Mesendoderm (in vitro differentiated cells): ENCODE measurements around the gene CCL20.

ENCODE experiments used
- DNase-seq: peaks from one replicate; pipeline ENCODE4 v3.0.0; 2013
- H2AK5ac ChIP-seq: 2 replicates; pipeline ENCODE4 v1.6.1; 2013; ENCODE audit warnings: low read length, inconsistent platforms
- H2BK120ac ChIP-seq: 2 replicates; pipeline ENCODE4 v1.6.1; 2013; ENCODE audit warnings: low read depth, mild to moderate bottlenecking, low read length, moderate library complexity, mixed read lengths
- H2BK15ac ChIP-seq: replicated peaks from 2 replicates; pipeline ENCODE4 v1.6.1; 2013; ENCODE audit warnings: low read depth, mild to moderate bottlenecking, moderate library complexity
- H2BK5ac ChIP-seq: 2 replicates; pipeline ENCODE4 v1.6.1; 2013; ENCODE audit warnings: low read length, inconsistent platforms
- H3K18ac ChIP-seq: 2 replicates; pipeline ENCODE4 v1.6.1; 2013; ENCODE audit warnings: mild to moderate bottlenecking, low read length, mixed read lengths
- H3K23ac ChIP-seq: one replicate; pipeline ENCODE4 v1.6.1; 2013; ENCODE audit warnings: low read length
- H3K27ac ChIP-seq: 2 replicates; pipeline ENCODE4 v1.5.1; 2013; ENCODE audit warnings: low read depth, mild to moderate bottlenecking, inconsistent platforms, low read length, moderate library complexity
- H3K27me3 ChIP-seq: 2 replicates; pipeline ENCODE4 v1.6.1; 2013; ENCODE audit warnings: low read length, control low read depth, mild to moderate bottlenecking, inconsistent platforms; ENCODE audit not compliant: insufficient read depth, poor library complexity
- H3K36me3 ChIP-seq: 2 replicates; pipeline ENCODE4 v1.6.1; 2013; ENCODE audit warnings: low read length, inconsistent platforms; ENCODE audit not compliant: control insufficient read depth, insufficient read depth
- H3K4ac ChIP-seq: one replicate; pipeline ENCODE4 v1.6.1; 2013; ENCODE audit warnings: low read depth, mild to moderate bottlenecking, low read length, moderate library complexity
- H3K4me1 ChIP-seq: 2 replicates; pipeline ENCODE4 v1.6.1; 2013; ENCODE audit warnings: low read depth, low read length, inconsistent platforms; ENCODE audit not compliant: control insufficient read depth
- H3K4me2 ChIP-seq: 2 replicates; pipeline ENCODE4 v1.6.1; 2013; ENCODE audit warnings: low read length
- H3K4me3 ChIP-seq: 2 replicates; pipeline ENCODE4 v1.5.1; 2013; ENCODE audit warnings: mild to moderate bottlenecking, low read length
- H3K56ac ChIP-seq: one replicate; pipeline ENCODE4 v1.6.1; 2013; ENCODE audit warnings: low read length
- H3K79me1 ChIP-seq: 2 replicates; pipeline ENCODE4 v1.6.1; 2013; ENCODE audit warnings: low read length, inconsistent platforms
- H3K79me2 ChIP-seq: 2 replicates; pipeline ENCODE4 v1.6.1; 2013; ENCODE audit warnings: mild to moderate bottlenecking, low read length; ENCODE audit not compliant: control insufficient read depth, insufficient read depth
- H3K9ac ChIP-seq: 2 replicates; pipeline ENCODE4 v1.6.1; 2013; ENCODE audit warnings: low read length, inconsistent platforms
- H4K5ac ChIP-seq: one replicate; pipeline ENCODE4 v1.6.1; 2013; ENCODE audit warnings: low read length
- H4K8ac ChIP-seq: one replicate; pipeline ENCODE4 v1.6.1; 2013; ENCODE audit warnings: low read depth, mild to moderate bottlenecking, control low read depth, low read length, moderate library complexity
- WGBS: extraction: QIAGEN DNeasy Blood & Tissue Kit; methylation state at CpG from one replicate; pipeline ENCODE4 v1.1.7; 2013; ENCODE audit warnings: low lambda C conversion rate, missing lambda C conversion rate; ENCODE audit not compliant: insufficient coverage; ENCODE audit errors: extremely low coverage; 5-methylcytosine and 5-hydroxymethylcytosine counted together

The CCL20 gene

GRCh38 chr2:227772932-227773331 is 40.7 kb upstream of the CCL20 start:
- H3K23ac ChIP-seq = no peak overlapping the region
- no peak overlapping the region for H4K8ac ChIP-seq
- no peak overlapping the region for H3K18ac ChIP-seq
- H3K4me3 ChIP-seq = no peak overlapping the region
- H2BK15ac ChIP-seq = no peak overlapping the region
- H3K9ac ChIP-seq = no peak overlapping the region
- no peak overlapping the region for H2BK120ac ChIP-seq
- no peak overlapping the region for H3K56ac ChIP-seq
- H3K36me3 ChIP-seq = no peaks in the 10 kb centered on the region
- H3K27ac ChIP-seq = no peak overlapping the region
- no peaks in the 10 kb centered on the region for H3K79me1 ChIP-seq
- H3K79me2 ChIP-seq = no peaks in the 10 kb centered on the region
- H2BK5ac ChIP-seq = no peak overlapping the region
- no peak overlapping the region for H3K4ac ChIP-seq
- H3K4me2 ChIP-seq = no peak overlapping the region
- DNase-seq = no peak
- no peaks in the 10 kb centered on the region for H3K4me1 ChIP-seq
- no peak overlapping the region for H2AK5ac ChIP-seq
- H3K27me3 ChIP-seq = no peaks in the 10 kb centered on the region
- H4K5ac ChIP-seq = no peak overlapping the region
- WGBS = no CpG with 5 or more reads among the region's 2 CpGs

GRCh38 chr2:227774011-227774624 is 39.5 kb upstream of the CCL20 start:
- no peak overlapping the region for H2BK15ac ChIP-seq
- H3K23ac ChIP-seq = no peak overlapping the region
- H4K8ac ChIP-seq = no peak overlapping the region
- no peak overlapping the region for H3K4ac ChIP-seq
- H3K27me3 ChIP-seq = no peaks in the 10 kb centered on the region
- H3K4me1 ChIP-seq = no peaks in the 10 kb centered on the region
- peak; percentile 64 for DNase-seq
- H3K36me3 ChIP-seq = no peaks in the 10 kb centered on the region
- H2BK5ac ChIP-seq = no peak overlapping the region
- no peak overlapping the region for H3K4me3 ChIP-seq
- H2AK5ac ChIP-seq = no peak overlapping the region
- H2BK120ac ChIP-seq = no peak overlapping the region
- no peaks in the 10 kb centered on the region for H3K79me1 ChIP-seq
- H3K18ac ChIP-seq = no peak overlapping the region
- H3K9ac ChIP-seq = no peak overlapping the region
- no peak overlapping the region for H3K4me2 ChIP-seq
- H4K5ac ChIP-seq = no peak overlapping the region
- no peak overlapping the region for H3K27ac ChIP-seq
- no CpG with 5 or more reads among the region's 15 CpGs for WGBS
- H3K56ac ChIP-seq = no peak overlapping the region
- H3K79me2 ChIP-seq = no peaks in the 10 kb centered on the region

- Histone ChIP-seq H3K4me2 (no peak overlapping the region), H3K27ac (no peak overlapping the region), H3K4me1 (no peaks in the 10 kb centered on the region), H3K4me3 (no peak overlapping the region), H3K9ac (no peak overlapping the region), H3K18ac (no peak overlapping the region), H3K79me1 (no peaks in the 10 kb centered on the region), H3K36me3 (no peaks in the 10 kb centered on the region), H3K27me3 (no peaks in the 10 kb centered on the region), H3K56ac (no peak overlapping the region), H4K5ac (no peak overlapping the region), H4K8ac (no peak overlapping the region), H2BK15ac (no peak overlapping the region), H2AK5ac (no peak overlapping the region), H2BK120ac (no peak overlapping the region), H3K23ac (no peak overlapping the region), H3K4ac (no peak overlapping the region), H3K79me2 (no peaks in the 10 kb centered on the region), H2BK5ac (no peak overlapping the region)
- DNase-seq = no peak
- 100% methylated on average over 1 of the region's 6 CpGs for WGBS
Measured at GRCh38 chr2:227774895-227775842, 38.5 kb upstream of the CCL20 start.

- no peak overlapping the region for H2BK5ac ChIP-seq
- no peak overlapping the region for H3K4ac ChIP-seq
- H3K79me1 ChIP-seq = no peaks in the 10 kb centered on the region
- H3K4me1 ChIP-seq = no peaks in the 10 kb centered on the region
- no peaks in the 10 kb centered on the region for H3K79me2 ChIP-seq
- no peak overlapping the region for H4K8ac ChIP-seq
- H3K27ac ChIP-seq = no peak overlapping the region
- no peak overlapping the region for H3K4me3 ChIP-seq
- no peaks in the 10 kb centered on the region for H3K36me3 ChIP-seq
- no peak overlapping the region for H3K18ac ChIP-seq
- no peak overlapping the region for H4K5ac ChIP-seq
- DNase-seq = no peak
- H3K4me2 ChIP-seq = no peak overlapping the region
- no peak overlapping the region for H2BK120ac ChIP-seq
- H3K56ac ChIP-seq = no peak overlapping the region
- WGBS = no CpG with 5 or more reads among the region's 14 CpGs
- no peaks in the 10 kb centered on the region for H3K27me3 ChIP-seq
- no peak overlapping the region for H3K23ac ChIP-seq
- H3K9ac ChIP-seq = no peak overlapping the region
- no peak overlapping the region for H2AK5ac ChIP-seq
- H2BK15ac ChIP-seq = no peak overlapping the region
Measured at GRCh38 chr2:227780981-227781615, 32.5 kb upstream of the CCL20 start.

GRCh38 chr2:227781841-227782240 is 31.8 kb upstream of the CCL20 start:
- DNase-seq = no peak

More at GRCh38 chr2:227781841-227782240, 31.8 kb upstream of the CCL20 start:
- Histone ChIP-seq H4K8ac (no peak overlapping the region), H3K79me2 (no peaks in the 10 kb centered on the region), H3K23ac (no peak overlapping the region), H3K36me3 (no peaks in the 10 kb centered on the region), H2BK5ac (no peak overlapping the region), H2BK15ac (no peak overlapping the region), H3K9ac (no peak overlapping the region), H3K4ac (no peak overlapping the region), H2AK5ac (no peak overlapping the region), H3K4me3 (no peak overlapping the region), H3K79me1 (no peaks in the 10 kb centered on the region), H3K4me1 (no peaks in the 10 kb centered on the region), H3K56ac (no peak overlapping the region), H3K4me2 (no peak overlapping the region), H3K18ac (no peak overlapping the region), H2BK120ac (no peak overlapping the region), H3K27me3 (no peaks in the 10 kb centered on the region), H3K27ac (no peak overlapping the region), H4K5ac (no peak overlapping the region)
- no CpG with 5 or more reads among the region's 8 CpGs for WGBS
